Fibroblast of lung (primary cell): ENCODE measurements around the gene PIH1D1. TPM values are rescaled to one million over a fixed set of nuclear protein-coding genes. Genes with fewer than 3 reads are reported as not detected.

Source experiments
- DNase-seq, 2 donors: peaks; one replicate each; pipeline versions ENCODE4 v3.0.0 to v3.0.0-alpha.2; 2010; ENCODE audit warnings: low read depth in 2 of 2
- H2AFZ ChIP-seq: 2 replicates; pipeline ENCODE4 v1.5.1; 2012; ENCODE audit warnings: low read length, control low read depth, inconsistent platforms
- H3K27ac ChIP-seq: 2 replicates; pipeline ENCODE4 v1.5.1; 2011; ENCODE audit warnings: low read length, control low read depth; ENCODE audit not compliant: insufficient read depth
- H3K27me3 ChIP-seq: 2 replicates; pipeline ENCODE4 v1.5.1; 2011; ENCODE audit warnings: mild to moderate bottlenecking, low read length; ENCODE audit not compliant: control insufficient read depth, insufficient read depth
- H3K36me3 ChIP-seq: 2 replicates; pipeline ENCODE4 v1.5.1; 2011; ENCODE audit warnings: low read length; ENCODE audit not compliant: control insufficient read depth, insufficient read depth
- H3K4me1 ChIP-seq: 2 replicates; pipeline ENCODE4 v1.5.1; 2011; ENCODE audit warnings: low read length; ENCODE audit not compliant: control insufficient read depth, insufficient read depth; ENCODE audit errors: extremely low read depth
- H3K4me2 ChIP-seq: 2 replicates; pipeline ENCODE4 v1.5.1; 2011; ENCODE audit warnings: low read length, control low read depth; ENCODE audit not compliant: insufficient read depth; ENCODE audit errors: extremely low read depth
- H3K4me3 ChIP-seq, 4 experiments: fragments of 200-600 bp in 1 of 4; sonication (generic) in 1 of 4; replicated peaks in 1 of 4; 2 replicates each; pipeline ENCODE4 v1.5.1; 2011 to 2016; ENCODE audit warnings: low read length in 4 of 4, low read depth in 3 of 4, mild to moderate bottlenecking in 3 of 4, control low read depth in 2 of 4, inconsistent platforms in 1 of 4, mixed read lengths in 1 of 4; ENCODE audit not compliant: insufficient read depth in 1 of 4; ENCODE audit errors: control extremely low read depth in 1 of 4
- H3K79me2 ChIP-seq: 2 replicates; pipeline ENCODE4 v1.5.1; 2012; ENCODE audit warnings: mild to moderate bottlenecking, low read length, inconsistent platforms; ENCODE audit not compliant: control insufficient read depth, insufficient read depth
- H3K9ac ChIP-seq: 2 replicates; pipeline ENCODE4 v1.5.1; 2011; ENCODE audit warnings: mild to moderate bottlenecking, low read length, control low read depth; ENCODE audit not compliant: insufficient read depth
- H3K9me3 ChIP-seq: 2 replicates; pipeline ENCODE4 v1.5.1; 2012; ENCODE audit warnings: low read depth, low read length; ENCODE audit not compliant: control insufficient read depth, insufficient read depth
- H4K20me1 ChIP-seq: 2 replicates; pipeline ENCODE4 v1.5.1; 2011; ENCODE audit warnings: low read length; ENCODE audit not compliant: control insufficient read depth, insufficient read depth; ENCODE audit errors: extremely low read depth
- CTCF ChIP-seq, 2 donors: IDR thresholded peaks in 1 of 2; conservative IDR thresholded peaks in 1 of 2; 1 replicate in 1 of 2; 2 replicates in 1 of 2; pipeline ENCODE4 v1.5.1; 2011 to 2012; ENCODE audit warnings: low read length in 2 of 2, control low read depth in 1 of 2, inconsistent platforms in 1 of 2, low read depth in 1 of 2, mild to moderate bottlenecking in 1 of 2
- EZH2 ChIP-seq: IDR thresholded peaks from 2 replicates; pipeline ENCODE4 v1.5.1; 2012; ENCODE audit warnings: low read length, control low read depth, mild to moderate bottlenecking; ENCODE audit errors: missing control alignments
- polyA plus RNA-seq, 2 donors: library from polyadenylated mRNA; depleted of rRNA in 1 of 2; stranded (reverse) in 1 of 2; unstranded in 1 of 2; fragments of >200 nt; gene quantifications; 2 replicates each; pipeline ENCODE4 v1.2.1, GENCODE V29; 2011 to 2012; ENCODE audit warnings: missing spikeins in 1 of 2
- total RNA-seq: library from RNA; depleted of rRNA; stranded (reverse); fragments of >200 nt; gene quantifications from 2 replicates; pipeline ENCODE4 v1.2.1, GENCODE V29; 2014

Gene PIH1D1
- total and polyA plus RNA-seq, 2 donors (not counting 1 experiment from before 2014, with no cell fraction given): 53.8 to 94.5 TPM

GRCh38 chr19:49398931-49399330 is 52.7 kb downstream of the PIH1D1 start:
- no peak for DNase-seq

DNA sequence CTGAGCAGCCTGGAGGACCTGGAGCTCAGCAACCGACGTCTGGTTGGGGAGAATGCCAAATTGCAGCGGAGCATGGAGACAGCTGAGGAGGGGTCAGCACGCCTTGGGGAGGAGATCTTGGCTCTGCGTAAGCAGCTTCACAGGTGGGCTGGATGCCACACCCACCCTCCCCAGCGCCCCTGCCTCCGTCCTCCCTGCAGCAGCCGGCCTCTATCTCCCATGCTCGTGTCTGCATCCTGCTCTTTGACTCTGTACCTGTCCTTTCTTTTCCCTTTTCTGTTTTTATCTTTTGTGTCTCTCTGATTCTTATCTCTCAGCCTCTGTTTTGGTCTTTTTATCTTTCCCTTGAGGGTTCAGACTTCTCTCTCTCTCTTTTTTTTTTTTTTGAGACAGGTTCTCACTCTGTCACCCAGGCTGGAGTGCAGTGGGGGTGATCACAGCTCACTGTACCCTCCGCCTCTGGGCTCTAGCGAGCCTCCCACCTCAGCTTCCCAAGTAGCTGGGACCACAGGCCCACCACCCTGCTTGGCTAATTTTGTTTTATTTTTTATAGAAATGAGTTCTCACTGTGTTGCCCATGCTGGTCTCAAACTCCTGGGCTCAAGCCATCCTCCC is 53.5 kb downstream of the PIH1D1 start:
- no peaks in the 10 kb centered on the region for H3K79me2 ChIP-seq
- DNase-seq: no peak
- no peaks in the 10 kb centered on the region for H3K4me1 ChIP-seq
- H3K9ac ChIP-seq: no peak overlapping the region
- H4K20me1 ChIP-seq: no peaks in the 10 kb centered on the region
- no peak overlapping the region for H3K4me2 ChIP-seq
- no peaks in the 10 kb centered on the region for H3K36me3 ChIP-seq
- H3K9me3 ChIP-seq: no peaks in the 10 kb centered on the region
- H3K27me3 ChIP-seq: peaks cover 6% of the 10 kb centered on the region
- no peak overlapping the region for H3K4me3 ChIP-seq
- TF ChIP-seq EZH2: no peak
- no peak for TF ChIP-seq CTCF (conservative IDR thresholded peaks at IDR 0.05 in 1 of 2, IDR thresholded peaks at IDR 0.05 in 1 of 2; ENCODE audit: low read depth in 1 of 2, low read length in 2 of 2)
- no peak overlapping the region for H2AFZ ChIP-seq
- no peak overlapping the region for H3K27ac ChIP-seq

More at GRCh38 chr19:49398931-49399330, 52.7 kb downstream of the PIH1D1 start:
- Histone ChIP-seq H4K20me1 (no peaks in the 10 kb centered on the region), H3K27me3 (peaks cover 10% of the 10 kb centered on the region), H3K9me3 (no peaks in the 10 kb centered on the region), H3K4me2 (no peak overlapping the region), H3K4me1 (no peaks in the 10 kb centered on the region), H3K9ac (no peak overlapping the region), H2AFZ (no peak overlapping the region), H3K4me3 (no peak overlapping the region), H3K36me3 (no peaks in the 10 kb centered on the region), H3K79me2 (no peaks in the 10 kb centered on the region), H3K27ac (no peak overlapping the region)
- no peak for TF ChIP-seq EZH2
- TF ChIP-seq CTCF (conservative IDR thresholded peaks at IDR 0.05 in 1 of 2, IDR thresholded peaks at IDR 0.05 in 1 of 2; ENCODE audit: low read depth in 1 of 2, low read length in 2 of 2): no peak

DNA sequence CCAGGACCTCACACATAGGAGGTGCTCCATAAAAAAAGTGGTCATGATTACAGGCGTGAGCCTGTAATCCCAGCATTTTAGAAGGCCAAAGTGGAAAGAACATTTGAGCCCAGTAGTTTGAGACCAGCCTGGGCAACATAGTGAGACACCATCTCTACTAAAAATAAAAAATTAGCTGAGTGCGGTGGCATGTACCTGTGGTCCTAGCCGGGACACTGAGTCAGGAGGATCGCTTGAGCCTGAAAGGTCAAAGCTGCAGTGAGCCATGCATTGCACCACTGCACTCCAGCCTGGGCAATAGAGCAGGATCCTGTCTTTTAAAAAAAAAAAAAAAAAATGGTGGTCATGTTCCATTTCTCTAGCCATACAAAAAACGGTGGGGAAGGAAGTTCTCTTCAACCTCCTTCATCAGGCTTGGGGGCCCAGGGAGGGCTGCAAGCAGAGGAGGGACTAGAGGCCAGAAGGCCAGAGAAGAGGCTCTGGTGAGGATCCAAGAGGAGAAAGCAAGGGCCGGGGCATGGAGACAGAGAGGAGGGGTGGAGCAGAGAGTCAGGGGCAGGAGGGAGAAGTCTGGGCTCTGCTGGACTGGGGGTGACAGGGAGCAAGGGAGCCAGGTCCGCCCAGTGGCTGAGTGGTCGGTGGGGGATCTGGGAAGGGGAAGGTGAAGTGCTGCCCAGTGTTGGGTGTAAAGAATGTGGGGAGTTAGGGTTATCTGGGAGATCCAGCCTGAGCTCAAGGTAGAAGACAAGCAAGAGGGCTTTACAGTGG is 54.7 kb downstream of the PIH1D1 start:
- Histone ChIP-seq H3K27me3 (peaks cover 8% of the 10 kb centered on the region), H3K9me3 (no peaks in the 10 kb centered on the region), H3K27ac (no peak overlapping the region), H3K36me3 (no peaks in the 10 kb centered on the region), H3K79me2 (no peaks in the 10 kb centered on the region), H3K4me1 (no peaks in the 10 kb centered on the region), H3K4me2 (no peak overlapping the region), H2AFZ (no peak overlapping the region), H3K4me3 (no peak overlapping the region), H3K9ac (no peak overlapping the region), H4K20me1 (no peaks in the 10 kb centered on the region)
- TF ChIP-seq CTCF (conservative IDR thresholded peaks at IDR 0.05 in 1 of 2, IDR thresholded peaks at IDR 0.05 in 1 of 2; ENCODE audit: low read depth in 1 of 2, low read length in 2 of 2) (no peak), EZH2 (no peak)
- no peak for DNase-seq

Other genes with a start within 250 kb of the PIH1D1 start
- under 0.01 TPM in 2 replicates for gene SLC6A16, start 126.6 kb downstream of the PIH1D1 start, total RNA-seq
- gene SLC6A16, start 126.6 kb downstream of the PIH1D1 start, polyA plus RNA-seq: 0.08 and 0.62 TPM in 2 replicates
- gene CD37, start 116.4 kb downstream of the PIH1D1 start, total RNA-seq: not detected in 2 replicates
- not detected in 2 replicates for gene CD37, start 116.4 kb downstream of the PIH1D1 start, polyA plus RNA-seq
- gene TEAD2, start 89.4 kb downstream of the PIH1D1 start, total RNA-seq: 19.2 and 24.1 TPM in 2 replicates
- 22.0 and 22.7 TPM in 2 replicates for gene TEAD2, start 89.4 kb downstream of the PIH1D1 start, polyA plus RNA-seq
- 0.26 TPM in 1 of 2 replicates, not detected in the other for gene DKKL1, start 87.9 kb downstream of the PIH1D1 start, total RNA-seq
- gene DKKL1, start 87.9 kb downstream of the PIH1D1 start, polyA plus RNA-seq: 0.15 and 0.19 TPM in 2 replicates
- not detected in 2 replicates for gene KASH5, start 63.6 kb downstream of the PIH1D1 start, total RNA-seq
- not detected in 2 replicates for gene KASH5, start 63.6 kb downstream of the PIH1D1 start, polyA plus RNA-seq
- gene PTH2, start 28.4 kb downstream of the PIH1D1 start, total RNA-seq: not detected in 2 replicates
- not detected in 2 replicates for gene PTH2, start 28.4 kb downstream of the PIH1D1 start, polyA plus RNA-seq
- not detected in 2 replicates for gene GFY, start 26.4 kb downstream of the PIH1D1 start, total RNA-seq
- not detected in 2 replicates for gene GFY, start 26.4 kb downstream of the PIH1D1 start, polyA plus RNA-seq
- gene SLC17A7, start 10.3 kb downstream of the PIH1D1 start, total RNA-seq: 0.33 TPM in 1 of 2 replicates, not detected in the other
- 0.06 and 0.08 TPM in 2 replicates for gene SLC17A7, start 10.3 kb downstream of the PIH1D1 start, polyA plus RNA-seq
- gene ALDH16A1, start 1.4 kb upstream of the PIH1D1 start, total RNA-seq: 13.9 and 24.9 TPM in 2 replicates
- gene ALDH16A1, start 1.4 kb upstream of the PIH1D1 start, polyA plus RNA-seq: 2.4 and 4.3 TPM in 2 replicates
- 3.3 and 4.5 TPM in 2 replicates for gene FLT3LG, start 22.4 kb upstream of the PIH1D1 start, total RNA-seq
- 4.3 and 4.4 TPM in 2 replicates for gene FLT3LG, start 22.4 kb upstream of the PIH1D1 start, polyA plus RNA-seq
- gene RPL13A, start 35.8 kb upstream of the PIH1D1 start, total RNA-seq: 3,385 and 5,250 TPM in 2 replicates
- 1,345 and 1,418 TPM in 2 replicates for gene RPL13A, start 35.8 kb upstream of the PIH1D1 start, polyA plus RNA-seq
- gene RPS11, start 44.6 kb upstream of the PIH1D1 start, total RNA-seq: 2,501 and 4,026 TPM in 2 replicates
- 3,448 and 3,634 TPM in 2 replicates for gene RPS11, start 44.6 kb upstream of the PIH1D1 start, polyA plus RNA-seq
- 59.0 and 90.1 TPM in 2 replicates for gene FCGRT, start 60.8 kb upstream of the PIH1D1 start, total RNA-seq
- 30.9 and 31.4 TPM in 2 replicates for gene FCGRT, start 60.8 kb upstream of the PIH1D1 start, polyA plus RNA-seq
- gene RCN3, start 76.2 kb upstream of the PIH1D1 start, total RNA-seq: 87.8 and 162 TPM in 2 replicates
- gene RCN3, start 76.2 kb upstream of the PIH1D1 start, polyA plus RNA-seq: 18.8 and 19.8 TPM in 2 replicates
- 67.9 and 72.9 TPM in 2 replicates for gene NOSIP, start 128.7 kb upstream of the PIH1D1 start, total RNA-seq
- gene NOSIP, start 128.7 kb upstream of the PIH1D1 start, polyA plus RNA-seq: 41.2 and 53.5 TPM in 2 replicates
- 0.17 and 0.51 TPM in 2 replicates for gene PRRG2, start 129.5 kb upstream of the PIH1D1 start, total RNA-seq
- gene PRRG2, start 129.5 kb upstream of the PIH1D1 start, polyA plus RNA-seq: 0.11 TPM in 1 of 2 replicates, not detected in the other
- gene PRR12, start 139.4 kb upstream of the PIH1D1 start, total RNA-seq: 1.0 and 2.1 TPM in 2 replicates
- 0.40 and 0.69 TPM in 2 replicates for gene PRR12, start 139.4 kb upstream of the PIH1D1 start, polyA plus RNA-seq
- gene RRAS, start 188.3 kb upstream of the PIH1D1 start, total RNA-seq: 34.2 and 60.1 TPM in 2 replicates
- gene RRAS, start 188.3 kb upstream of the PIH1D1 start, polyA plus RNA-seq: 92.6 and 129 TPM in 2 replicates
- gene SCAF1, start 190.4 kb upstream of the PIH1D1 start, total RNA-seq: 7.4 and 11.9 TPM in 2 replicates
- 8.7 and 15.5 TPM in 2 replicates for gene SCAF1, start 190.4 kb upstream of the PIH1D1 start, polyA plus RNA-seq
- 55.2 and 61.1 TPM in 2 replicates for gene IRF3, start 214.0 kb upstream of the PIH1D1 start, total RNA-seq
- 22.0 TPM in 2 replicates for gene IRF3, start 214.0 kb upstream of the PIH1D1 start, polyA plus RNA-seq
- gene BCL2L12, start 214.1 kb upstream of the PIH1D1 start, total RNA-seq: 2.6 and 4.8 TPM in 2 replicates
- 5.0 and 9.8 TPM in 2 replicates for gene BCL2L12, start 214.1 kb upstream of the PIH1D1 start, polyA plus RNA-seq
- 261 and 298 TPM in 2 replicates for gene PRMT1, start 225.5 kb upstream of the PIH1D1 start, total RNA-seq
- gene PRMT1, start 225.5 kb upstream of the PIH1D1 start, polyA plus RNA-seq: 184 and 288 TPM in 2 replicates
- 0.26 and 0.33 TPM in 2 replicates for gene ADM5, start 237.8 kb upstream of the PIH1D1 start, total RNA-seq
- gene ADM5, start 237.8 kb upstream of the PIH1D1 start, polyA plus RNA-seq: 0.06 and 0.15 TPM in 2 replicates
- 18.0 and 31.2 TPM in 2 replicates for gene CPT1C, start 239.3 kb upstream of the PIH1D1 start, total RNA-seq
- gene CPT1C, start 239.3 kb upstream of the PIH1D1 start, polyA plus RNA-seq: 20.0 and 24.0 TPM in 2 replicates